GM23338 (cell line): Measurements from ENCODE around the gene DRP2. TPM values are rescaled to one million over a fixed set of nuclear protein-coding genes. Genes with fewer than 3 reads are reported as not detected.

Experiments
- ATAC-seq: fragments of 200-7000 bp; cut with Tn5 transposase; 3 replicates; pipeline ENCODE4 v1.9.1; 2020
- DNase-seq: peaks from one replicate; pipeline ENCODE4 v3.0.0-alpha.2; 2015; ENCODE audit warnings: low spot score
- H2AFZ ChIP-seq: fragments of 200-600 bp; sonication (generic); 2 replicates; pipeline ENCODE4 v1.8.0; 2016; ENCODE audit warnings: antibody characterized with exemption, mild to moderate bottlenecking, moderate library complexity
- H3F3A ChIP-seq: fragments of 200-600 bp; sonication (generic); replicated peaks from 2 replicates; pipeline ENCODE4 v1.8.0; 2017; ENCODE audit warnings: antibody characterized with exemption, mixed run types, low read depth
- H3K27ac ChIP-seq: fragments of 200-600 bp; sonication (generic); 2 replicates; pipeline ENCODE4 v1.6.1; 2016; ENCODE audit warnings: low read depth
- H3K27me3 ChIP-seq: fragments of 200-600 bp; sonication (generic); 2 replicates; pipeline ENCODE4 v1.8.0; 2016; ENCODE audit warnings: mild to moderate bottlenecking, mixed run types, moderate library complexity; ENCODE audit not compliant: insufficient read depth
- H3K36me3 ChIP-seq: fragments of 200-600 bp; sonication (generic); 2 replicates; pipeline ENCODE4 v1.8.0; 2016; ENCODE audit warnings: mild to moderate bottlenecking; ENCODE audit not compliant: insufficient read depth
- H3K4me1 ChIP-seq: fragments of 200-600 bp; sonication (generic); 2 replicates; pipeline ENCODE4 v1.8.0; 2016; ENCODE audit warnings: mild to moderate bottlenecking, moderate library complexity; ENCODE audit not compliant: insufficient read depth
- H3K4me2 ChIP-seq: fragments of 200-600 bp; sonication (generic); 2 replicates; pipeline ENCODE4 v1.7.1; 2017; ENCODE audit warnings: mixed run types
- H3K4me3 ChIP-seq: fragments of 200-600 bp; sonication (generic); 2 replicates; pipeline ENCODE4 v1.6.1; 2016; ENCODE audit warnings: mixed run types
- H3K79me2 ChIP-seq: fragments of 200-600 bp; sonication (generic); replicated peaks from 2 replicates; pipeline ENCODE4 v1.8.0; 2017; ENCODE audit warnings: mild to moderate bottlenecking; ENCODE audit not compliant: insufficient read depth
- H3K9me2 ChIP-seq: fragments of 200-600 bp; sonication (generic); 2 replicates; pipeline ENCODE4 v1.8.0; 2017; ENCODE audit not compliant: insufficient read depth
- H4K20me1 ChIP-seq: fragments of 200-600 bp; sonication (generic); replicated peaks from 2 replicates; pipeline ENCODE4 v1.8.0; 2017; ENCODE audit warnings: mild to moderate bottlenecking; ENCODE audit not compliant: insufficient read depth
- H3K27ac Mint-ChIP-seq: 2 replicates; pipeline ENCODE4 v1.8.0; 2020; ENCODE audit warnings: inconsistent platforms, mild to moderate bottlenecking, moderate library complexity, mixed read lengths
- H3K27me3 Mint-ChIP-seq: 3 replicates; pipeline ENCODE4 v1.8.0; 2022; ENCODE audit warnings: low read depth, mild to moderate bottlenecking, moderate library complexity, mixed read lengths, inconsistent platforms; ENCODE audit not compliant: insufficient read depth, poor library complexity
- H3K36me3 Mint-ChIP-seq: 3 replicates; pipeline ENCODE4 v1.8.0; 2021; ENCODE audit warnings: low read depth, mild to moderate bottlenecking, inconsistent platforms, moderate library complexity, mixed read lengths
- H3K4me1 Mint-ChIP-seq: 3 replicates; pipeline ENCODE4 v1.8.0; 2020; ENCODE audit warnings: mild to moderate bottlenecking, inconsistent platforms, mixed read lengths
- H3K4me3 Mint-ChIP-seq: 3 replicates; pipeline ENCODE4 v1.8.0; 2021; ENCODE audit warnings: moderate library complexity, mild to moderate bottlenecking, inconsistent platforms, mixed read lengths
- H3K9me3 Mint-ChIP-seq: 3 replicates; pipeline ENCODE4 v1.8.0; 2020; ENCODE audit warnings: moderate library complexity, mild to moderate bottlenecking, inconsistent platforms, mixed read lengths
- CREB1 ChIP-seq: fragments of 250-450 bp; sonication (Bioruptor Pico); IDR thresholded peaks from 2 replicates; pipeline ENCODE4 v1.5.0; 2020; ENCODE audit warnings: low read depth, mild to moderate bottlenecking, moderate library complexity
- EZH2 ChIP-seq: fragments of 200-600 bp; sonication (generic); IDR thresholded peaks from one replicate; pipeline ENCODE4 v1.8.0; 2017; ENCODE audit warnings: antibody characterized with exemption, mild to moderate bottlenecking, low read depth; ENCODE audit not compliant: unreplicated experiment
- JUNB ChIP-seq: IDR thresholded peaks from one replicate; pipeline ENCODE4 v1.6.1; 2016; ENCODE audit warnings: antibody characterized with exemption; ENCODE audit not compliant: unreplicated experiment
- NANOG ChIP-seq: IDR thresholded peaks from 2 replicates; pipeline ENCODE4 v1.6.1; 2016; ENCODE audit warnings: antibody characterized with exemption, borderline replicate concordance
- POLR2AphosphoS5 ChIP-seq: IDR thresholded peaks from 2 replicates; pipeline ENCODE4 v1.6.1; 2016; ENCODE audit warnings: antibody characterized with exemption, low read depth
- REST ChIP-seq: IDR thresholded peaks from one replicate; pipeline ENCODE4 v1.6.1; 2018; ENCODE audit warnings: antibody characterized with exemption; ENCODE audit not compliant: unreplicated experiment
- STAT1 ChIP-seq: IDR thresholded peaks from one replicate; pipeline ENCODE4 v1.6.1; 2016; ENCODE audit warnings: antibody characterized with exemption; ENCODE audit not compliant: unreplicated experiment
- ZNF114 ChIP-seq: fragments of 250-450 bp; sonication (Bioruptor Pico); IDR thresholded peaks from 2 replicates; pipeline ENCODE4 v1.5.0; 2020; ENCODE audit warnings: mild to moderate bottlenecking, moderate library complexity
- ZNF331 ChIP-seq: fragments of 250-450 bp; sonication (Bioruptor Pico); IDR thresholded peaks from 2 replicates; pipeline ENCODE4 v1.5.0; 2020; ENCODE audit warnings: low read depth, mild to moderate bottlenecking, moderate library complexity
- polyA plus RNA-seq: library from polyadenylated mRNA; unstranded; fragments of >200 nt; fragmentation: Nextera tagmentation; extraction: Ambion mirVana; gene quantifications from 2 replicates; pipeline ENCODE4 v1.2.1, GENCODE V29; 2016
- total RNA-seq: library from RNA; depleted of rRNA; stranded (reverse); fragments of >200 nt; shearing (Covaris generic); gene quantifications from 2 replicates; pipeline ENCODE4 v1.2.3, GENCODE V29; 2014
- TF ChIP-seq, protein P1 (sequence below): fragments of 250-450 bp; sonication (Bioruptor Pico); IDR thresholded peaks from 2 replicates; pipeline ENCODE4 v1.5.0; 2020; ENCODE audit warnings: mild to moderate bottlenecking, moderate library complexity
- TF ChIP-seq, protein P2 (sequence below), 2 experiments: fragments of 200-600 bp in 1 of 2; sonication (generic) in 1 of 2; conservative IDR thresholded peaks; 2 replicates each; pipeline versions ENCODE4 v1.5.1 to v1.6.1; 2016 to 2017; ENCODE audit warnings: antibody characterized with exemption in 2 of 2, low read depth in 2 of 2, mild to moderate bottlenecking in 2 of 2, moderate library complexity in 1 of 2
- TF ChIP-seq, protein P3 (sequence below): IDR thresholded peaks from 2 replicates; pipeline ENCODE4 v1.6.1; 2016; ENCODE audit warnings: antibody characterized with exemption

The DRP2 gene
- total and polyA plus RNA-seq, 2 experiments from 2014 or later = 0.24 TPM; not detected in 1

- no peak for TF ChIP-seq EZH2
These were observed 54.6 kb downstream of the DRP2 start (continued) for GRCh38 chrX:101274198-101274597.

DNA sequence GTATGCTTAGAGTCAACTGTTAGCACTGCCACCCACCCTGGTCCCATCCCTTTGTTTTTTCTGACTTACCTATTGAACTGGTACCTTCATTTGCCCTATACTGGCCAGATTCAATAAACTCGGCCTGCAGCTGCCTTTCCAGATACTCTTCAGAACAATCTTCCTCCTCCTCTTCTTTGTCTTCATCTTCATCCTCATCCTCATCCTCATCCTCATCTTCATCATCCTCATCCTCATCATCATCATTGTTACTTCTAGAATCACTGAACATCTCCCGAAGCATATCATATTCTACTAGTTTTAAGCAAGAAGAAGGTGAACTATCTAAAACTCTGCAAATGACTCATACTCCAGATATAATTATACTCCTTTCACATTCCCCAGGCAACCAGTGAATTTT is 56.7 kb downstream of the DRP2 start:
- Histone ChIP-seq H2AFZ (no peak overlapping the region), H3K79me2 (no peaks in the 10 kb centered on the region), H3K36me3 (no peaks in the 10 kb centered on the region), H3K4me3 (no peak overlapping the region), H3K27ac (no peak overlapping the region), H3K4me2 (no peak overlapping the region), H4K20me1 (no peaks in the 10 kb centered on the region), H3K4me1 (no peaks in the 10 kb centered on the region), H3K9me2 (no peaks in the 10 kb centered on the region), H3F3A (no peaks in the 10 kb centered on the region), H3K27me3 (no peaks in the 10 kb centered on the region)
- Mint-ChIP-seq H3K27ac (no peak overlapping the region), H3K9me3 (no peaks in the 10 kb centered on the region), H3K4me3 (no peak overlapping the region), H3K4me1 (no peaks in the 10 kb centered on the region), H3K27me3 (no peaks in the 10 kb centered on the region), H3K36me3 (no peaks in the 10 kb centered on the region)
- ATAC-seq = no peak
- DNase-seq = no peak
- TF ChIP-seq NANOG (no peak), POLR2AphosphoS5 (no peak), ZNF114 (CRISPR knock-in tag) (no peak), EZH2 (no peak), JUNB (no peak), REST (no peak), CREB1 (CRISPR knock-in tag) (no peak), STAT1 (no peak), ZNF331 (CRISPR knock-in tag) (no peak)
- TF ChIP-seq, protein P1, sequence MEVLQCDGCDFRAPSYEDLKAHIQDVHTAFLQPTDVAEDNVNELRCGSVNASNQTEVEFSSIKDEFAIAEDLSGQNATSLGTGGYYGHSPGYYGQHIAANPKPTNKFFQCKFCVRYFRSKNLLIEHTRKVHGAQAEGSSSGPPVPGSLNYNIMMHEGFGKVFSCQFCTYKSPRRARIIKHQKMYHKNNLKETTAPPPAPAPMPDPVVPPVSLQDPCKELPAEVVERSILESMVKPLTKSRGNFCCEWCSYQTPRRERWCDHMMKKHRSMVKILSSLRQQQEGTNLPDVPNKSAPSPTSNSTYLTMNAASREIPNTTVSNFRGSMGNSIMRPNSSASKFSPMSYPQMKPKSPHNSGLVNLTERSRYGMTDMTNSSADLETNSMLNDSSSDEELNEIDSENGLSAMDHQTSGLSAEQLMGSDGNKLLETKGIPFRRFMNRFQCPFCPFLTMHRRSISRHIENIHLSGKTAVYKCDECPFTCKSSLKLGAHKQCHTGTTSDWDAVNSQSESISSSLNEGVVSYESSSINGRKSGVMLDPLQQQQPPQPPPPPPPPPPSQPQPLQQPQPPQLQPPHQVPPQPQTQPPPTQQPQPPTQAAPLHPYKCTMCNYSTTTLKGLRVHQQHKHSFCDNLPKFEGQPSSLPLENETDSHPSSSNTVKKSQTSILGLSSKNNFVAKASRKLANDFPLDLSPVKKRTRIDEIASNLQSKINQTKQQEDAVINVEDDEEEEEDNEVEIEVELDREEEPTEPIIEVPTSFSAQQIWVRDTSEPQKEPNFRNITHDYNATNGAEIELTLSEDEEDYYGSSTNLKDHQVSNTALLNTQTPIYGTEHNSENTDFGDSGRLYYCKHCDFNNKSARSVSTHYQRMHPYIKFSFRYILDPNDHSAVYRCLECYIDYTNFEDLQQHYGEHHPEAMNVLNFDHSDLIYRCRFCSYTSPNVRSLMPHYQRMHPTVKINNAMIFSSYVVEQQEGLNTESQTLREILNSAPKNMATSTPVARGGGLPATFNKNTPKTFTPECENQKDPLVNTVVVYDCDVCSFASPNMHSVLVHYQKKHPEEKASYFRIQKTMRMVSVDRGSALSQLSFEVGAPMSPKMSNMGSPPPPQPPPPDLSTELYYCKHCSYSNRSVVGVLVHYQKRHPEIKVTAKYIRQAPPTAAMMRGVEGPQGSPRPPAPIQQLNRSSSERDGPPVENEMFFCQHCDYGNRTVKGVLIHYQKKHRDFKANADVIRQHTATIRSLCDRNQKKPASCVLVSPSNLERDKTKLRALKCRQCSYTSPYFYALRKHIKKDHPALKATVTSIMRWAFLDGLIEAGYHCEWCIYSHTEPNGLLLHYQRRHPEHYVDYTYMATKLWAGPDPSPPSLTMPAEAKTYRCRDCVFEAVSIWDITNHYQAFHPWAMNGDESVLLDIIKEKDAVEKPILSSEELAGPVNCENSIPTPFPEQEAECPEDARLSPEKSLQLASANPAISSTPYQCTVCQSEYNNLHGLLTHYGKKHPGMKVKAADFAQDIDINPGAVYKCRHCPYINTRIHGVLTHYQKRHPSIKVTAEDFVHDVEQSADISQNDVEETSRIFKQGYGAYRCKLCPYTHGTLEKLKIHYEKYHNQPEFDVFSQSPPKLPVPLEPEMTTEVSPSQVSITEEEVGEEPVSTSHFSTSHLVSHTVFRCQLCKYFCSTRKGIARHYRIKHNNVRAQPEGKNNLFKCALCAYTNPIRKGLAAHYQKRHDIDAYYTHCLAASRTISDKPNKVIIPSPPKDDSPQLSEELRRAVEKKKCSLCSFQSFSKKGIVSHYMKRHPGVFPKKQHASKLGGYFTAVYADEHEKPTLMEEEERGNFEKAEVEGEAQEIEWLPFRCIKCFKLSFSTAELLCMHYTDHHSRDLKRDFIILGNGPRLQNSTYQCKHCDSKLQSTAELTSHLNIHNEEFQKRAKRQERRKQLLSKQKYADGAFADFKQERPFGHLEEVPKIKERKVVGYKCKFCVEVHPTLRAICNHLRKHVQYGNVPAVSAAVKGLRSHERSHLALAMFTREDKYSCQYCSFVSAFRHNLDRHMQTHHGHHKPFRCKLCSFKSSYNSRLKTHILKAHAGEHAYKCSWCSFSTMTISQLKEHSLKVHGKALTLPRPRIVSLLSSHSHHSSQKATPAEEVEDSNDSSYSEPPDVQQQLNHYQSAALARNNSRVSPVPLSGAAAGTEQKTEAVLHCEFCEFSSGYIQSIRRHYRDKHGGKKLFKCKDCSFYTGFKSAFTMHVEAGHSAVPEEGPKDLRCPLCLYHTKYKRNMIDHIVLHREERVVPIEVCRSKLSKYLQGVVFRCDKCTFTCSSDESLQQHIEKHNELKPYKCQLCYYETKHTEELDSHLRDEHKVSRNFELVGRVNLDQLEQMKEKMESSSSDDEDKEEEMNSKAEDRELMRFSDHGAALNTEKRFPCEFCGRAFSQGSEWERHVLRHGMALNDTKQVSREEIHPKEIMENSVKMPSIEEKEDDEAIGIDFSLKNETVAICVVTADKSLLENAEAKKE = no peak
- TF ChIP-seq, protein P2, sequence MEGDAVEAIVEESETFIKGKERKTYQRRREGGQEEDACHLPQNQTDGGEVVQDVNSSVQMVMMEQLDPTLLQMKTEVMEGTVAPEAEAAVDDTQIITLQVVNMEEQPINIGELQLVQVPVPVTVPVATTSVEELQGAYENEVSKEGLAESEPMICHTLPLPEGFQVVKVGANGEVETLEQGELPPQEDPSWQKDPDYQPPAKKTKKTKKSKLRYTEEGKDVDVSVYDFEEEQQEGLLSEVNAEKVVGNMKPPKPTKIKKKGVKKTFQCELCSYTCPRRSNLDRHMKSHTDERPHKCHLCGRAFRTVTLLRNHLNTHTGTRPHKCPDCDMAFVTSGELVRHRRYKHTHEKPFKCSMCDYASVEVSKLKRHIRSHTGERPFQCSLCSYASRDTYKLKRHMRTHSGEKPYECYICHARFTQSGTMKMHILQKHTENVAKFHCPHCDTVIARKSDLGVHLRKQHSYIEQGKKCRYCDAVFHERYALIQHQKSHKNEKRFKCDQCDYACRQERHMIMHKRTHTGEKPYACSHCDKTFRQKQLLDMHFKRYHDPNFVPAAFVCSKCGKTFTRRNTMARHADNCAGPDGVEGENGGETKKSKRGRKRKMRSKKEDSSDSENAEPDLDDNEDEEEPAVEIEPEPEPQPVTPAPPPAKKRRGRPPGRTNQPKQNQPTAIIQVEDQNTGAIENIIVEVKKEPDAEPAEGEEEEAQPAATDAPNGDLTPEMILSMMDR (conservative IDR thresholded peaks at IDR 0.05; ENCODE audit: low read depth in 2 of 2) = no peak
- TF ChIP-seq, protein P3, sequence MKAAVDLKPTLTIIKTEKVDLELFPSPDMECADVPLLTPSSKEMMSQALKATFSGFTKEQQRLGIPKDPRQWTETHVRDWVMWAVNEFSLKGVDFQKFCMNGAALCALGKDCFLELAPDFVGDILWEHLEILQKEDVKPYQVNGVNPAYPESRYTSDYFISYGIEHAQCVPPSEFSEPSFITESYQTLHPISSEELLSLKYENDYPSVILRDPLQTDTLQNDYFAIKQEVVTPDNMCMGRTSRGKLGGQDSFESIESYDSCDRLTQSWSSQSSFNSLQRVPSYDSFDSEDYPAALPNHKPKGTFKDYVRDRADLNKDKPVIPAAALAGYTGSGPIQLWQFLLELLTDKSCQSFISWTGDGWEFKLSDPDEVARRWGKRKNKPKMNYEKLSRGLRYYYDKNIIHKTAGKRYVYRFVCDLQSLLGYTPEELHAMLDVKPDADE = no peak
